HG03108 (cell line): Measurements from ENCODE around the gene AKNAD1.

ENCODE experiments used
- ATAC-seq: cut with Tn5 transposase; IDR thresholded peaks from one replicate; pipeline ENCODE4 v1.9.1; 2021; ENCODE audit warnings: moderate library complexity; ENCODE audit not compliant: unreplicated experiment

Gene AKNAD1

DNA sequence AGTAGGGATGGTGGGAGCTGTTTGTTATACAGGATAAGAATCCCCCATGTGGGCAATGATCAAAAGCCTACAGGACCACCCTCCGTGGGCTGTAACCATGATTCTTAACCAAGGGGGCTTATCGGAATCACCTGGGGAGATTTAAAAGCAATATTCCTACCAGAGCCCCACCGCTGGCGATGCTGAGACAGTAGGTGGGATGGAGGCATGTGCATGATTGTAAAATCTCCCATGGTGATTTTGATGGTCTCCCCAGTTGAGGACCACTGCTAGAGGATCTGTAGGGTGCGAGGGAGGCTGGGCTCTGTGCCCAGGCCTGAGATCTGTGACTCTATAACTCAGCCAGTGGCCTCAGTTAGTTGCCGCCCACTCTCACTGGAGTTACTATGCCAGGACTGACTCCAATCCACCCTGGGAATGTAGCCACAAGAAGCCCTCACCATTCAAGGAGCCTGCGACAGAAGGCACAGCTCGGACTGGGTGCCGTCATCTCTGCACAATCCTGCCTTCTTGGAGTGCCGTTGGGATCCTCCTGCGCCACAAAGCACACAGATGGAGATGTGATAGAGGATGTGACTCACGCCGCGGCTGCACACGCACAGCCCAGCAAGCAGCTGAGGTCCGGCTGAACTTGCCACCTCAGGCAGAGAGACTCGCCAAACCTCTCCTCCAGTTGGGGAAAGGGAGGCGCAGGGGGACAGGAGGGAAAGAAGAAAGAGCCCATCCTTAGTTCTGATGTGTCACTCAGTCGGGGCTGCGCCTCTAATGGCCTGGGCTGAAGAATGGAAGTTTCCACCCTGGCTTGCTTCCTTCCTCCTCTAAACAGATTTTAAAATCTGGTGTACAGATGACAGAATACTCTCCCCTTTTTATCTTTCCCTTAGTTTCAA, 26.5 kb downstream of the AKNAD1 start:
- no peak for ATAC-seq

DNA sequence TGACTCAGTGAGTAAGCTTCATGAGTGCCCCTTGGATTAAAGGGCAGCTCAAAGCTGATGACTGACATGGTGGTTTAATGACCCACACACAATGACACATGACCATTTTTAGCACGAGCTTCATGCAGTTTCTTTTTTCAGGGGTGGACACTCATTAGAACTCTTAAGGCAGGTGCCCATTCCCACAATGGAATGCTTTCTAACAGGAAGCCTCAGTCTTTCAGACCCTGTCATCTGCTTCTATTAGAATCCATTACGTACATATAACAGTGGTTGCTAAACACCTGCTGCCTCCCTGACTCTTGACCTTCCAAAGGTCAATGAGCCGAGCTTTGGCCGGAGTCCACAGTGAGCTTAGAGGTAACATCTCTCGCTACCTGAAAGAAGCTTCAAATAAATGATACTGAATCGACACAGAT, 27.4 kb downstream of the AKNAD1 start:
- ATAC-seq, result no peak

DNA sequence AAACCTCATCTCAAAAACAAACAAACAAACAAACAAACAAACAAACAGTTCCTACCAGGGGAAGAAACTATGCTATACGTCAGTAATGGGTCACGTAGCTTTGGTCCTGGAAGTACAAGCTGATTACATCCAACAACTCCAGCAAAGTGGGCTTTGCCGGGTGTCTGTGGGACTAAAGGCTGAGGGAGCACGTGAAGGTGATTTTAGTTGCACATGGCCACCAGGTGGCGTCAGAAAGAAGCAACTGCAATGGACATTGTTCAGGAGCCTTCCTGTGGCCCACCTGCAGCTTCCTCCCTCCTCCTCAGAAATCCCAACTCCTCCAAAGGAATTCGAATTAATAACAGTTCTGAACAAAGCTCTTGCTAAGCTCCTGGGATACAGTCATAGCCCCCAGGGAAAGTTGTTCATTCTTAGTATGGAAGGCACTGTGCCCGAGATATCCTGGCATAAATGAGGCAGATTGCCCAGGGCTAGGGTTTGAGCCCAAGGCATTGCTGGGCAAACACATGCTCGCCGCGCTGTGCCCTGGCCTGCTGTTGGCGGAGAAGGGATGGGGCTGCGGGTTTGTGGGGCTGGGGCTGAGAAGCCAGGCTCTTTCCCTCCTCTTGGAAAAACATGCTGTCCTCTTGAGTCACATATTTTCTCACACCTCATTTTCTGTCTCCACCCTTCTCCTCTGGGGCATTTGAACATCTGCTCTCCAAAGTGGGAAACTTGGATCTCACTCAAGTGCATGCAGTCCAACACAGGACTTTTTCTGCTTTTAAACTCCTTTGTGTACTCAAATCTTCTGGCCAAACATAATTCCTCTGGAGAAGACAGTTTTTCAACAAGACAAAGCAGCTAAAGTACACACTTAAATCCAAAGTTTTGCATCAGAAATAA, 28.6 kb downstream of the AKNAD1 start:
- no peak for ATAC-seq

DNA sequence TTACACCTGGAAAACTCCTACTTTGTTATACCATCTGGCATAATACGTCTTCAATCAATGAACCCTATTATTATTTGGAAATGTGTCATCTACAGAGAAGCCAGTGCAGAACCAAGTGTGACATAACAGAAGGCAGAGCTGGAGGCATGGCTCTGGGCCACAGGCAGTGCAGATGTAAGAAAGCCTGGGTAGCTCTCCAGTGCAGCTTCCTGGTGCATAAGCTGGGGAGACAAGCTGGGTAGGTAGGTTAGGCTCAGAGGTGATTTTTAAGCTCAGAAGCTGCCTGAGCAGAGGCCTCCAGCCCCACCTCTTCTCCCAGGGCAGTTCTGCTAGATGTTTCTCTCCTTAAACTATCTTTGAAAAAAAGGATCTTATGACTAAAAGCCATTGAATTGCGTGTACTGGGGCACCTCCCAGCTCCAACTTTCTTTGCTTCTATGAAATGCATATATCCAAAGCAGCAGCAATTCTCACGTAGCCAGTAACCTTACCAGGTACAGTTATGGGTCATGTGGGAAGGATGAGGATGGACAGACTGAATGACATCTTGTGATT, 30.7 kb downstream of the AKNAD1 start:
- ATAC-seq, result no peak

DNA sequence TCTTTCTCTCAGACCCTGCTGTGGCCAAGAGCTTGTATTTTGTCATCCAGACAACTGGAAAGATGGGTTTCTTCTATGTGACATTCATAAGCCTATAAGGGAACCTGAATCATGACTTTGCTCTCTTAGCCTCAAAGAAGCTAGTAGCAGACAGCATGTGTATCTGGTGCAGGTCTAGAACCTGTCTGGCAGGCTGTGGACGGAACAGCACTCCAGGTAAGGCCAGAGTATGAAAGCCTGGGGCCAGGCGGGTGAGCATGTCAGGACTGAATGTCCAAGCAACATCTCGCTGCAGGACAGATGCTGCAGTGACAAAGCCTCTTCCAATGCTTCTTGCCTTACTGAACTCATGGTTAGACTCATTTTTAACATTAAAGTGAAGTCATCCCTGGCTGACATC, 32.8 kb downstream of the AKNAD1 start:
- ATAC-seq, result no peak

DNA sequence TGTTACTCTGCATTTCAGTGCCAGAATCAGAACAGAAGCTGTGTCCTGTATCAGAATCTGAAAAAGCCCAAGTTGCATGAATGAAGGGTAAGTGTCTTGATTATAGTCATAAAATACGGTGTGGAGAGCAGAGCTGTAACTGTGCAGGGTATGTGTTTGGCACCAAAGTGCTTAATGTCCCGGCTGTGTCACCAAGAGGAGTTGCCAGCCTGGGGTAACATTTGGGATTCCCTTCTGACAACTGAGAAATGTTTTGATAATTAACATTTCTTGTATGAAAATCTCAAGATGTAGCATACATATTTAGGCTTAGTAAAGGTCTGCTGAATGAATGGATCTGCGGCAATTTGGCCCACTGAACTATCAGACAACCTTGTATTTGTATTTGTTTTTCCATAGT, 33.3 kb downstream of the AKNAD1 start:
- no peak for ATAC-seq

DNA sequence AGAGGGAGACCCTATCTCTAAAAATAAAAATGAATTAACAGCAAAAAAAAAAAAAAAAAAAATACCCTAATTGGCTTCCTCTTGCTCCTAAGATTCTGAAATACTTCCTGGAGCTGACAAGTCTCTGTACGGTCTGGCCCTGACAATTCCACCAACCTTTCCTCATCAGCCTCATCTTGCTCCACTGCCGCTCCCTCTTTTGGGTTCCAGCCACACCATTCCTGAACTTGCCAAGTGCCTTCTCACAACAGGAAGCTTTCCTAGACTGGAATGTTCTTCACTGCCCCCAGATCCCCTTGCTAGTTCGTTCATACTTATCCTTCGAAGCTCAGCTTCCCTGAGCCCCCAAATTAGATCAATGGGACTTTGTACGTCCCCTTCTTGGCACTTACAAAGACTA, 37.0 kb downstream of the AKNAD1 start:
- no peak for ATAC-seq

DNA sequence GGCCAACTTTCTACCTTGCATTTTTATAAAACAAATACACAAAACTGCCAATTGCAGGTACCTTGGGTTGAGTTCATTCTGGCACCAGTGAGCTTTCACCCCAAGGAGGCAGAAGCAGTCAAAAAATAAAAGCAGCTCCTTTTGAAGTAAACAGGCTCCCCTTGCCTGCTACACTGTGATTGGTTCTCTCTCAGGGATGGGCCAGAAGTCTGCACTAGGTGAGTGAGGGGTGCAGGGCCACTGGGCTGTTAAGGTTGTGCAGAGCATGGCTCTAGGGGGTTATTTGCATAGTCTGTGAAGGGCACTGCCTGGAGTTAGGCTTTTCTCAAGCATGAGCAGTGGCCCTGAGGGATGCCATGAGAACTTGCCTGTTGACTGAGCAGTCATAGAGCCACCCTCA, 39.1 kb downstream of the AKNAD1 start:
- ATAC-seq, result no peak

DNA sequence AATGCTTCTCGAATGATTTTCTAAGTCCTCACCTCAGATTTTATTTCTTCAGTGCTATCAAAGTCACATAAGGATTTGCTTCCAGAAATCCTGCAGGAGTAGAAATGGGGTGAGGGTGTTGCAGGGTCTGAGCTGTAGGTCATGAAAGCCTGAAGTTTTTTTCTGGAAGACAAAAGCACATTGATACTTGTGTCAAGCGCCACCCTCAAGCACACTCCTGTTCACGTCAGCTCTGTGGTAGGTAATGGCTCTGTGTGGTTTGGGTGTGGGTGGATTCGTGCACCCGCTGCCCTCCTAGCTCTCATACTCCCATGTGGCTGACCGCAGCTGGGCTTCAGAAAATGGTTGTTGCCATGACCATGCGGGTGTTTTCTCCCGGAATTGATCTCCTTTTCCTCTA, 39.9 kb downstream of the AKNAD1 start:
- ATAC-seq, result no peak

DNA sequence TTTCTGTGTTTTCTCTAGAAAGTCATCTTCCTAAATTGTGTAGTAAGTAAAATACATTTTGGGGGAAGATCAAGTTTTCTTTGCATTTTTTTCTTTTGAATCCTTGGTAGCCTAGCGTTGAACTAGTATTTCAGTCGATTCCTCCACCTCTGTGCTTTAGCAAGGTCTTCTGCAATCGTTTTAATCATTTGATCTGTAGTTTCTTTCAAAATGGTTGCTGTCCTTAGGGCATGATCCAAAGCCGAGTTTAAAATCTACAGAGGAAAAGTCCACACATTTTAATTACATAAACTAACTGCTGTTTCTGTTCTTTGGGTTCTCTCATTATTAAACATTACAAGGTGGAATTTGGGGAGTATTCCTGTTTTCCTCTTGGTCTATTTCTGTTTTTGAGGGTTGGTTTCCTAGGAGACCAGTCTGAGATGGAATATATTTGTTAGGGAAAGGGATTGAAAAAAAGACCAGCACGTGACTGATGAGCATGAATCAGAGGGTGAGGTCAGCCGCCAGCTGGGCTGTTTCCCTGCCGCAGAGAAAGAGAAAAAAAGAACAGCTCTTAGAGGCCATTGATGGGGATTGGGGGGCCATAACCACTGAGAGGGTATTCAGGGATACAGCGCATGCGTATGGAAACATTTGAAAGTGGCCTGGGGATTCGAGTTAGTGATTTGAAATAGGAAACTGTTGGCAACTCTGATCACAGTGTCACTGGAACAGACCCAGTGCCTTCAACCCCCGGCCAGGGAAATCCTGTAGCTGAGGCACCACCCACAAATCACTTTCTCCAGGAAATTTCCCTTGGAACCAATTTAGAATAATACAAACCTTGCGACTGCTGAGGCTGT, 40.6 kb downstream of the AKNAD1 start:
- no peak for ATAC-seq

DNA sequence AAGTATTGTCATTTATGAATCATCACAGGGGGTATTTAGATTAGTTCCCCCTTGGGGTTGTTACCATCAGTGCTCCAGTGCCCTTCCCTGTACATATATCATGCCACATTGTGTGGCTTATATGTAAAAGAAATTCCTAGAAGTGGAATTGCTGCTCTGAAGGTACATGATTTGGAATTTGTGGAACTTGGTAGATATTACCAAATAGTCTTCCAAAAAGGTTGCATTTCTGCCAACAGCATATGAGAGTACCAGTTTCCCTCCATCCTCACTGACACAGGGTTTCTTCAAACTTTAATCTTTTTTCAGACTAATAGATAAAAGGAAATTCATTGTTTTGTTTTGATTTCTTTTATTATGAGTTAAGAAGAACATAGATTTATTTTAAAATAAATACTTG, 41.3 kb downstream of the AKNAD1 start:
- no peak for ATAC-seq

DNA sequence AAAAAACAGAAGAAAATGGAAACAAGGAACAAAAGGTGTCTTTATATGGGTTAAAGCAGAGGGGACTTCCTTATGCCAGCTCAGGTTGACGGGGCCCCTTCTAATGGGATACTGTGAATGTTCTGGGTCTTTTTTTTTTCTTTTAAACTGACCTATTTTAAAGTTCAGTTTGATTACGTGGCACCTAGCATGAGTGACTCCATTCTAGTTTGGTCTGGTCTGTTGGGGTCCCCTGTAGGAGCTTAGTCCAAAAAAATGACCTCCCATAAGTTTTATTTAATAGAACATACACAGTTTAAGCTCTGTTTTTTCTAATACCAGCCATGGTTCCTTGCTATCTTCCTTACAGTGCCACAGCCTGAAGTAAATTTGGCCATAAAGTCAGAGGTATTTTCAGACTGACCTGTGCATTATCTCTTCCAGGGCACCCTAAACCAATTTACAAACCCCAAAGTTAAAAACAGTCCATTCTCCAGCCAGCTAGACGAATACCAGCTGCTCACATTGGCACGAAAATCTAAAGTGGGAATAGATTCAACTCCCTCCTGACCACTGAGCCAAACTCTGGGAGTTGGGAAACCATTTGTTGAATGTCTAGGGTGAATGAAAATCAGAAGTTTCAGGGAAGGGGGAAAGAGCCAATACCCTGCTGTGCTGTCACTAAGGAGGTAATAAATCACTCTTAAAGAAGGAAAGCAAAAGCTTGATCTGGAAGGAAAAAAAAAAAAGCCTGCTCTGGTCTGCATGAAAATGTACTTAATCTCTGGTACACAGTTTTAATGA, 42.4 kb downstream of the AKNAD1 start:
- ATAC-seq, result no peak

DNA sequence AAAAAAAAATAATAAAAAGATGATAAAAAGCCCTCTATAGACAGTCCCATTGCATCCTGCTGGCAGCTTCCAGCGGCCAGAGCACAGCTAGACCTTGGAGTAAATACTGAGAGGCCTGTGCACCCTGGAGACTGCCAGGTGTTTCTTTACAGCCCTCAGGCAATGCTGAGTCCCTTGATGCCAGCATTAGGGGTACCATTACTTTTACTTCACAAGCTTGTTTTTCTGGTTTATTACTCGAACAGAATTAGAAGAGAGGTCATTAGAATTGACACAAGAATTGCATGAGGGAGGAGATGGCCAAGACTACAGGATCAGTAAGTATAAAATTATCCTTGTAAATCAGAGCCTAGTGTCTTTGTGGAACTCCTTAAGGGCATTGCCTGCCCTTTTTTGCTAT, 43.6 kb downstream of the AKNAD1 start:
- ATAC-seq, result no peak

DNA sequence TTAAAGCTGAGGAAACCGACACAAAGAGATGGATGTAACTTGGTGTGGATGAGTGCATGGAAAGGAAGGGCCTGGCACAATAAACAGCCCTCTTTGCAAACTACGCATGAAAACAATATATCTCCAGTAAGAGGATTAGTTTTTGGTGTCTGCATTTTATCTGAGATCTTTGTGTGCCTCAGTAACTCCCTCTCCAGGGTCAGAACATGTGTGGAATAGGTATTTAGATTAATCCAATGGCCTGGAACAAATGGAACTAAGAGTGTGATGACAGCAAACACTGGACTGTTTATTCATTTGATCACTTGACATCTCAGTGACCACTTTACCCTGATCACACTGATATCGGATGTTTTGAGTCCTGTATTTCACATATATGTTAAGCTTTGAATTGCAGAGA, 45.3 kb downstream of the AKNAD1 start:
- no peak for ATAC-seq

DNA sequence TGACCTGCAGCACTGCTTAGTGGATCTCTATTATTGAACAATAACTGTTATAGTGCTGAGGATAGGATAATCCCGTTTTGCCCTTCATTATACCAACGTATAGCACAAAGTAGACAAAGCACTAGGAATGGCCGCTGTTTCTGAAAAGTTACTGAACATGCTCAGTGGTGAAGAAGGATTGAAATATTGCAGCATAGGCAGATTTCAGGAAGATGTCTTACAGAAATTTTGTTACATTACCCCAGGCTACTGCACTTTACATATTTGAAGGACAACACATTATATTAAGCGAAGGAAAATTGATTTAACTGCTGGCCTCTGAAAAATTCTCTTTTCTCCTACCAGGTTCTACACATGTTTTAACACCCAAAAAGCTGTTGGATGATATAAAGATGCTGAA, 48.5 kb downstream of the AKNAD1 start:
- ATAC-seq, result no peak

DNA sequence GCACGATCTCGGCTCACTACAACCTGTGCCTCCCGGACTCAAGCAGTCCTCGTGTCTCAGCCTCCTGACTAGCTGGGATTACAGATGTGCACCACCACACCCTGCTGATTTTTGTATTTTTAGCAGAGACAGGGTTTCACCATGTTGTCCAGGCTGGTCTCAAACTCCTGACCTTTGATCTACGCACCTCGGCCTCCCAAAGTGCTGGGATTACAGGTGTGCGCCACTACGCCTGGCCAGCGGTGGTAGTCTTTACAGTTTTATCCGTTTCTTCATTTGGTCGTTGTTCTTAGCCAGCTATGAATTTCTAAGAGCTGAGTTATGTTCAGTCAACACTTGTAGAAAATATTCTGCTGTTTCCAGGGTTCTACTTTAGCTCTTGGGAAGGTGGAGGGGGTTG, 53.3 kb downstream of the AKNAD1 start:
- no peak for ATAC-seq

DNA sequence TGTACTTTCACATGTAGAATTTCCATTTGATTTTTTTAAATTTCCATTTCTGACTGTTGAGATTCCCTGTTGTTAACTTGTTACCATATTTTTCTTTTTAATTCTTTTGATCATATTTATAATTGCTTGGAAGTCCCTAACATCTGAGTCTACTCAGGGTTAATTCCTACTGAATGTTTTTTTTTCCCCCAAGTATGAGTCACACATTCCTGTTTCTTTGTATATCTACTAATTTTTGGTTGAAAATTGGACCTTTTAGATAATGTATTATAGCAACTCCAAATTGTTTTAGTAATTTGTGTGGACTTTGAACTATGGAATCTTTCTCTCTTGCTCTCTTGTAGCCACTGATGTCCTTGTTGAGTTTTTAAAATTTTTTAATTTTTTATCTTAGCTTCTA, 55.8 kb downstream of the AKNAD1 start:
- ATAC-seq, result no peak

DNA sequence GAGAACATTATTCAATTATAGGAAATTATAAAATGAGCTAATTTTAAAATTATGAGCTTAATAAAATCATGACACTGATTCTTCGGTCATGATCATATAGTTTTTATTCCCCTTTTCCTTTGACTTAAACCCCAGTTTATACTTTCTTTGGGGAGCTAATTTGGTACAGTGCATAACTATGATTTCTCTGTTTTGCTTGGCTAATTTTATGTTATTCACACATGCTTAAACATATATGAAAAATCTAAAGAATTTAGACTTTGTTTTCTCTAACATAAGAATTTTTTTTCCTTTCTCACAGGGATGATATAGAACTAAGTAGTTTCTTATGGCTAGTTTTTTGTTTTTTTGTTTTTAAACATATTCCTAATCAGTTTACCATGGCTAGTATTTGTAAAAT, 57.9 kb downstream of the AKNAD1 start:
- ATAC-seq, result no peak

DNA sequence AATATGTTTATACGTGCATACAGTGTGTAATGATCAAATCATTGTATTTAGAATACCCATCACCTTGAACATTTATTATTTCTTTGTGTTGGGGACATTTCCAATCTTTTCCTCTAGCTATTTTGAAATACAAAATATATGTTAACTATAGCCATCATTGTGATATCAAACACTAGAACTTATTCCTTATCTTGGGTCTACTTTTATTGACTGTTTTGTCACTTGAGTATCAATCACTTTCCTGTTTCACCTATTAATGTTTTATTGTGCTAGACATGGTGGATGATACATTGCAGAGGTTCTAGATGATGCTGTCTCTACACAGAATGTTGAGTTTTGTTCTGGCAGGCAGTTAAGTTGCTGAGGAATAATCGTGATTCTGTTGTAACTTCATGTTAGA, 64.5 kb downstream of the AKNAD1 start:
- ATAC-seq, result no peak

DNA sequence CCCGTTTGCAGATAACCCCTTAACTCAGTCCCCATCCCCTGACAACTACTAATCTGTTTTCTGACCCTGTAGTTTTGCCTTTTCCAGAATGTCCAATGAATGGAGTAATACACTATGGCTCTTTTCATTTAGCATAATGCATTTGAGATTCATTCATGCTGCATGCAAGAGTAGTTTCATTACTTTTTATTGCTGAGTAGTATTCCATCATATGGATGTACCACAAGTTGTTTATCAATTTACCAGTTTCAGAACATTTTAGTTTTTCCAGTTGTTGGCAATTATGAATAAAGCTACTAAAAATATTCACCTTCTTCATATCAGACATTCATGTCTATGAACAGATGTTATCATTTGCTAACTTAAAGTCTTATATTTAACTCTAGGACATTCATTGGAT, 65.1 kb downstream of the AKNAD1 start:
- ATAC-seq, result no peak
